Mammary epithelial cell (primary cell): ENCODE results near the gene MUC6.

Source experiments
- EZH2 ChIP-seq: IDR thresholded peaks from 2 replicates; pipeline ENCODE4 v1.6.1; 2012; ENCODE audit warnings: low read length, inconsistent platforms, borderline replicate concordance
- TF ChIP-seq, protein P1 (sequence below), 2 donors: IDR thresholded peaks in 1 of 2; conservative IDR thresholded peaks in 1 of 2; 2 replicates each; pipeline ENCODE4 v1.5.1; 2011 to 2012; ENCODE audit warnings: inconsistent platforms in 2 of 2, low read length in 2 of 2, mild to moderate bottlenecking in 2 of 2, control low read depth in 1 of 2, low read depth in 1 of 2; ENCODE audit not compliant: insufficient read depth in 1 of 2; ENCODE audit errors: extremely low read depth in 1 of 2

GRCh38 chr11:1041149-1041467, 4.6 kb upstream of the MUC6 start:
- TF ChIP-seq, protein P1, sequence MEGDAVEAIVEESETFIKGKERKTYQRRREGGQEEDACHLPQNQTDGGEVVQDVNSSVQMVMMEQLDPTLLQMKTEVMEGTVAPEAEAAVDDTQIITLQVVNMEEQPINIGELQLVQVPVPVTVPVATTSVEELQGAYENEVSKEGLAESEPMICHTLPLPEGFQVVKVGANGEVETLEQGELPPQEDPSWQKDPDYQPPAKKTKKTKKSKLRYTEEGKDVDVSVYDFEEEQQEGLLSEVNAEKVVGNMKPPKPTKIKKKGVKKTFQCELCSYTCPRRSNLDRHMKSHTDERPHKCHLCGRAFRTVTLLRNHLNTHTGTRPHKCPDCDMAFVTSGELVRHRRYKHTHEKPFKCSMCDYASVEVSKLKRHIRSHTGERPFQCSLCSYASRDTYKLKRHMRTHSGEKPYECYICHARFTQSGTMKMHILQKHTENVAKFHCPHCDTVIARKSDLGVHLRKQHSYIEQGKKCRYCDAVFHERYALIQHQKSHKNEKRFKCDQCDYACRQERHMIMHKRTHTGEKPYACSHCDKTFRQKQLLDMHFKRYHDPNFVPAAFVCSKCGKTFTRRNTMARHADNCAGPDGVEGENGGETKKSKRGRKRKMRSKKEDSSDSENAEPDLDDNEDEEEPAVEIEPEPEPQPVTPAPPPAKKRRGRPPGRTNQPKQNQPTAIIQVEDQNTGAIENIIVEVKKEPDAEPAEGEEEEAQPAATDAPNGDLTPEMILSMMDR (conservative IDR thresholded peaks at IDR 0.05 in 1 of 2, IDR thresholded peaks at IDR 0.05 in 1 of 2; ENCODE audit: extremely low read depth in 1 of 2, insufficient read depth in 1 of 2, low read depth in 1 of 2, low read length in 2 of 2), result no peak
- no peak for TF ChIP-seq EZH2
